ENCODE measurements around the gene IL13.
"Not testable (repeated sequence)": the region's sequence is repeated elsewhere in the genome, so short reads cannot be mapped to it uniquely, and the experiment has no call there.

The IL13 gene

DNA sequence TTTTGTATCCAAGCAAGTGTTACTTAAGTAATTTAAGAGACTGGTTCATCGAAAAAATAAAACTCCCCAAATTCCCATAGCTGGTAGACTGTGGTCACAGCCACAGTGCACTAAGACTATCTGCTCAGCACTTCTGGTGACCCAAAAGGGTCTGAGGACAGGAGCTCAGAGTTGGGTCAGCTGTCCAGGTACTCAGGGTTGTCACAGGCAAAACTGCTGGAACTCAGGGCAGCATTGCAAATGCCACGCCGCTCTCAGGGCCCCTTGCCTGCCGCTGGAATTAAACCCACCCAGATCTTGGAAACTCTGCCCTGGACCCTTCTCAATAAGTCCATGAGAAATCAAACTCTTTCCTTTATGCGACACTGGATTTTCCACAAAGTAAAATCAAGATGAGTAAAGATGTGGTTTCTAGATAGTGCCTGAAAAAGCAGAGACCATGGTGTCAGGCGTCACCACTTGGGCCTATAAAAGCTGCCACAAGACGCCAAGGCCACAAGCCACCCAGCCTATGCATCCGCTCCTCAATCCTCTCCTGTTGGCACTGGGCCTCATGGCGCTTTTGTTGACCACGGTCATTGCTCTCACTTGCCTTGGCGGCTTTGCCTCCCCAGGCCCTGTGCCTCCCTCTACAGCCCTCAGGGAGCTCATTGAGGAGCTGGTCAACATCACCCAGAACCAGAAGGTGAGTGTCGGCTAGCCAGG, at the start of gene IL13:
Gene IL13 (plus strand): TSS at position 498 of the 705 bp plus-strand sequence. CDS start 14 bp downstream, at position 512.
- DNase-seq (ENCODE audit: low read depth): no peak

DNA sequence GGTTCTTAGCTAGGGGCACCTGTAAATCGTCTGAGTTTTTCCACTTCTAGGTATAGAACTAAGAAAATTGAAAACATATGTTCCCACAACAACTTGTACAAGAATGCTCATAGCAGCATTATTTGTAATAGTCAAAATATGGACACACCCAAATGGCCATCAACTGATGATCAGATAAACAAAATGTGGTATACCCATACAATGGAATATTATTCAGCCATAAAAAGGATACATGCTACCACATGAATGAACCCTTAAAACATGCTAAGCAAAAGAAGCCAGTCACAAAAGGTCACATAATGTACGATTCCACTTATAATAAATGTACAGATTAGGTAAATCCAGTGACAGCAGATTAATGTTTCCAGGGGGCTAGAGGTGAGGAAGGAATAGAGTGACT, 46.0 kb upstream of the IL13 start:
- DNase-seq (ENCODE audit: low read depth): no peak

DNA sequence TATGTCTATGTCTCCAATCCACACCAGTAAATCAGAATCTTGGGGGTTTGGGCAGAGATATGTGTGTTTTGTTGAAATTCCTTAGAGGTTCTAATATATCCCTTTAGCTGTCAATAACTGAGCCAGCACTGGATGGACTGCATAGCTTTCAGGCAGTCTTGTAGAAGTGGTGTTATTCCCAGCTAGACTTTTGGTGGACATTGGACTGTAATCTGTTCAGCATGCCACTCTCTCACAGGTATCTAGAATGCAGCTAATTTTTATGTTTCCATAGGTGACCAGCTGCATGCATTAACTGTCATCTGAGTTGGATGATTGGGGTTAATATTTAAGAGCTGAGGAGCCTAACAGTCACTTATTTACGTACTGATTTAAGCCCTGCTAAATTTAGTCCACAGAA, 45.1 kb upstream of the IL13 start:
- no peak for DNase-seq (ENCODE audit: low read depth)

DNA sequence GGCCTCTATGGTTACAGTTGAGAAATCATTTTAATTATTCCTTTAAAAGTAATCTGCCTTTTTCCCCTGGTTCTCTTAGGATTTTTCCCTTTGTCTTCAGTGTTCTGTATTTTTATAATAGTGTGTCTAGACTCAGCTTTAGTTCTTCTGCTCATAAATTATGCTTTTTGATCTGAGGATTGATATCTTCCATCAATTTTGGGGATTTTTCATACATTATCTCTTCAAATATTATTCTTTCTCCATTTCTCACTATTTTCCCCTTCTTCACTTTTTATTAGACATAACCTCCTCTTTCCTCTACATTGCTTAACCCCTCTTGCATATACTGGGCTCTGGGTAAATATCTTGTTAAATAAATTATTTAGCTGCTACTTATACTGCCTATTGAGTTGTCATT, 36.3 kb upstream of the IL13 start:
- no peak for DNase-seq (ENCODE audit: low read depth)

DNA sequence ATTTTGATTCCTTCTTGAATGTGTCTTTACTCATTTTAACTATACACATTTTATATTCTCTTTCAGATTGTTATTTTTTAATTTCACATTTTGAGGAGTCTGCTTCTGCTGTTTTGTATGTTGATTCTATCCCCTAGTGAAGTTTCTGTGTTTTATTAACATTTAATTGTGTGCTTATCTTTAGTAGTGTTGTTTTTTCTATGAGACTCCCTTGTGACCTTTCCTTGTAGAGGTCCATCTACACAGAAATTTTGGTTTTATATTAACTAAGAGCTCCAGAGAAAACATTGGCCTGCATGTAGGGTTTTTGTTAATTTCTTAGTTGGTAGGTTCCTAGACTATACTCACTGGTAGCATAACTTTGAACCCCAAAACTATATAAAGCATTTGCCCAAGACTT, 35.4 kb upstream of the IL13 start:
- DNase-seq (ENCODE audit: low read depth): no peak

DNA sequence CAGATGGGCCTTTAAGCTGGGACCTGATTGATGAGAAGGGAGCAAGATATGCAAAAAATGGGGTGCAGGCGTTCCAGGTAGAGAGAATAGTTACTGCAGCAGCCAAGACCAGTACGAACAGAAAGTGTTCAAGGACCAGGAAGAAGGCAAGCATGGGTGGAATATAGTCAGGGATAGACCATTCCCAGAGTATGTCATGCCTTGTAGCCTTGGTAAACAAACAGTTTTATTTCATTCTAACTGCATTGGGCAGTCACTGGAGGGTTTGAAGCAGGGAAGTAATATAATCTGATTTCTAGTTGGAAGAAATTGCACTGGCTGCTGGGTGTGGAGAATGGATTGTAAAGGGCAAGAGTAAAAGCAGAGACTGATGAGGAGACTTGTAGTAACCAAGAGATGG, 30.5 kb upstream of the IL13 start:
- DNase-seq (ENCODE audit: low read depth): no peak

DNA sequence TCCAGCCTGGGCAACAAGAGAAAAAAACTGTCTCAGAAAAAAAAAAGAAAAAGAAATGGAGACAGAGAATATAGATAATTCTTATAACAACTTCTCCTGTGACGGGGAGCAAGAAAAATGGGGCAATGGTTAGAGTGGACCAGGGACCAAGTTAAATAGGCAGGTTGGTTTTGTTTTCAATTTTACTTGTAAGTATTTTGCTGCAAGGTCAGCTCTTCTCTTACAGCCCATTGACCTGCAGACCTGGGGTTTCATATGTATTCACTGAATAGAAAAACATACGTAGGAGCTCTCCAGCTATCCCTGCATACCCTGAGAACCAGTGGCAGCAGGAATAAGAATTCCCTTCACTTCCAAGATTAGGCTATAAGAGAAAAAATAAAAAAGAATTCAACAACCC, 29.2 kb upstream of the IL13 start:
- no peak for DNase-seq (ENCODE audit: low read depth)

DNA sequence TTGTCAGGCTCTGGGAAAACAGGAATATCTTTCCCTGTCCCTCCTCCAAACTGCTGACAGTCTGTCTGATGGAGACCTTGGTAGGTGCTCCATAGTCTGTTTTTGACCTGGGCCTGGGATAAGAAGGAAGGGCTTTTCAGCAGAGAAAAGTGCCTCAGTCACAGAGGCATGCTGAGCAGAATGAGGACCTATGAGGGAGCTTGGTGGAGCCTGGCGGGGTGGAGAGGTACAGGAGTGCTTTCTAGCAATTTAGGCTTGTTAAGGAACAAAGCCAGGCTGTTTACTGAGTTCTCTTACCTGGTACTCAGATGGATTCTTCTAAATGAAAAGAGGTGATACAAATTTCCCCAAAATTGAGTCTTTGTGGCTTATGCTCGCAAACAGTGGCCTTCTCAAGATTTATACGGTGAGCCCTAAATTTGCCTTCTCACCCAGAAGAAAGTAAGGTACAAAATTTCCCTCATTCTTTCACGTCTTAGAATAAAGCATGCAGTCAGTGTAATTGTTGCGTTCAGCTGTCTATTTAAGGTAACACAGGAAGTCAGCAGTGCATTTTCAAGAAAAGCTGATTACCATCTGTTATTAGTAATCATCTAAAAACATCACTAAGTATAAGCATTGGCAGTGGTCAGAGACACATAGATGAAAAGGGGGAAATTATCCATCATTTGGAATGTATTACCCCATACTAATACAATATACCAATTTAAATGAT, 28.6 kb upstream of the IL13 start:
- DNase-seq (ENCODE audit: low read depth): no peak

DNA sequence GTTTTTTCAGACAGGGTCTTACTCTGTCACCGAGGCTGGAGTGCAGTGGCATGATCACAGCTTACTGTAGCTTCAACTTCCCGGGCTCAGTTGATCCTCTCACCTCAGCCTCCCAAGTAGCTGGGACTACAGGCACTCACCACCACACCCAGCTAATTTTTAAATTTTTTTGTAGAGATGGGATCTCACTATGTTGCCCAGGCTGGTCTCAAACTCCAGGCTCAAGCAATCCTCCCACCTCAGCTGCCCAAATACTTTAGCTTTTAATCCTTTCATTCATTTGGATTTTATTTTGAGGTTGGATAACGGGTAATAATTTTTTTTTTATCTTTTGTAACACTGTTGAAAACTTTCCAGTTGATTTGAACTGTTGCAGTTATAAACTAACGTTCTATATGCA, 24.4 kb upstream of the IL13 start:
- not testable (repeated sequence) for DNase-seq (ENCODE audit: low read depth)

DNA sequence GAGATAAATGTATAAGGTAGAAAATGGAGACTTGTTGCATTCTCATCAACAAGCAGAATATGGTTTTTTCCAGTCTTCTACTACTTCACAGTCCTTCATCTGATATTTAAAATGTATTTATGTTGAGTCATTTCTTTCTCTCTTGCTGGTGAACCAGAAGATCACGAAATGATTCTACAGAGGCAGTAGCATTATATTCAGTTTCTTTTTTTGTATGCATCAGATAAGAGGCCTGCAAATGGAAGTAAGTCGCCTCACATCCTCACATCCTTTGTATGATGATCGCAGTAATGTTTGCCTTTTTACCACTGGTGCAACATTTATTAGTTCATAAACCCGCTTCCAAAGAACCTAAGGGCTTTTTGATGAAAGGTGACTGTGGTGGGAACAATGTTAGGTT, 22.1 kb upstream of the IL13 start:
- DNase-seq (ENCODE audit: low read depth): no peak

DNA sequence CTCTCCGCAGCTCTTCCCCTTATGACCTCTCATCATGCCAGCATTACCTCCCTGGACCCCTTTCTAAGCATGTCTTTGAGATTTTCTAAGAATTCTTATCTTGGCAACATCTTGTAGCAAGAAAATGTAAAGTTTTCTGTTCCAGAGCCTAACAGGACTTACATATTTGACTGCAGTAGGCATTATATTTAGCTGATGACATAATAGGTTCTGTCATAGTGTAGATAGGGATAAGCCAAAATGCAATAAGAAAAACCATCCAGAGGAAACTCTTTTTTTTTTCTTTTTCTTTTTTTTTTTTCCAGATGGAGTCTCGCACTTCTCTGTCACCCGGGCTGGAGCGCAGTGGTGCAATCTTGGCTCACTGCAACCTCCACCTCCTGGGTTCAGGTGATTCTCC, 20.7 kb upstream of the IL13 start:
- DNase-seq (ENCODE audit: low read depth): no peak

DNA sequence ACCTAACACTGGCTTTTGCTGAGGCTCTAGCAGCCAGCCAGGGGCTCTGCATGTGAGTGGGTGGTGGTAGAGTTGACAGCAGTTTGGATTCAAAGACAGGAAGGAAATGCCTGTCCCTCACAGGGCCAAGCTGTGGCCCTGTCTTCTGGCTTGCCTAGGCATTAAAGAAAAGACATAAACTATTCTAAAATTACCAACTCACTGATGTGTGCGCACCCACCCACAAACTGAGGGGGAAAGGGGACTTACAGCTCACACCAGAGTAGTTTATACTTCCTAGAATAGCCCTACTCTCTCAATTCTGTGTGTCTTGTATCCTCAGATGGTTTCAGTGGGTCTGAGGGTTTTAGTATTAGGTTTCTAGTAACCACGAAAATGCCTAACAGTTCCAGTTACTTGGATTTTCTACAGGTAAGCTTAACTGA, 18.3 kb upstream of the IL13 start:
- no peak for DNase-seq (ENCODE audit: low read depth)

DNA sequence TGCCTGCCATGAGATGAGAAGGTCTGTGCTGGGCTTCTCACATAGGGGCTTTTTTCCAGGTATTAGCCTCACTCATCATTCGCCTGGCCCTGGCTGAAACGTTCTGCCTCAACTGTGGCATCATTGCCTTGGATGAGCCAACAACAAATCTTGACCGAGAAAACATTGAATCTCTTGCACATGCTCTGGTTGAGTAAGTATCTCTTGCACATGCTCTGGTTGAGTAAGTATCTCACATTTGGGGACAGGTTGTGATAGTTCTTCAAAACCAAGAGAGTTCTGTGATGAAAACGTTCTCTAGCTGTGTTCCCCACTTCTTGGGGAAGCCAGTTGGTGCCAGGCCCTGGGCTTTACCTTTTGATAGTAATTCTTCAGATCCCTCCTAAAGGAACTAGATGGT, 17.4 kb upstream of the IL13 start:
- DNase-seq (ENCODE audit: low read depth): no peak

DNA sequence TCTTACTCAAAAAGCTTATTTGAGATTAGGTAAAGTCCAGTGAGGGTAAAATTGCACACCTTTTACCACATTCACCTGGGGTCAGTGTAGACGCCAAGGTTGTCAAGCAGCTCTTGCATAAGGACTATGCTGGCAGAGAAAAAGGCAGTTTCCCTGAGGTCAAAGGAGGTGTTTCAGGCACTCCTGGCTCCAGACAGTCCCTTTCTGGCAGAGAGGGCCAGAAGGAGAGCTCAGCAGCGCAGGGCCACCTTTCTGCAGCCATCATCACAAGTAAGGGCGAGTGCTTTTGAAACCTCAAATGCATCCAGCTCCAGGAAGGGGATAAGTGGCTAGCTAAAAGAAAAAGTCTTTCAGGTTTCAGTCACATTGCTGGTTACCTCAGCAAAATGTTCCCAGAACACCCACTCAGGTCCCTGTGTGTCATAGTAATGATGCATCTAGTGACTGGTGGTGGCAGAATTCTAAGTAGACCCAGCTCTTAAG, 16.7 kb upstream of the IL13 start:
- DNase-seq (ENCODE audit: low read depth): no peak

DNA sequence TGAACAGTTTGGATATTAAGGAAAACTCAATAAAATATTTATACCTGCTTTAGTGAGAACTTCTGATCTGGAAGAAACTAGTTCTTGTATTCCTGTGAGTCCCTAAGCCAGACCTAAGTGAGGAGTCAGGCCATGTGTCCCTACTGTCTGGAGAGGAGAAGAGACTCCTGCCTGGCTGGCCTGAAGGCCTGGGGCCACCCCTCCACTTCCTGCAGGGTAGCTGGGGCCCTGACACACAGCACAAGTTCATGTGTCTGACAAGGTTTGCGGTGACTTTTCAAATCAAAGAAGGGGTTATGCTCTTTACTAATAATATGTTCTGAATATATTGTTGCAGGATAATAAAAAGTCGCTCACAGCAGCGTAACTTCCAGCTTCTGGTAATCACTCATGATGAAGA, 16.1 kb upstream of the IL13 start:
- DNase-seq (ENCODE audit: low read depth): no peak

DNA sequence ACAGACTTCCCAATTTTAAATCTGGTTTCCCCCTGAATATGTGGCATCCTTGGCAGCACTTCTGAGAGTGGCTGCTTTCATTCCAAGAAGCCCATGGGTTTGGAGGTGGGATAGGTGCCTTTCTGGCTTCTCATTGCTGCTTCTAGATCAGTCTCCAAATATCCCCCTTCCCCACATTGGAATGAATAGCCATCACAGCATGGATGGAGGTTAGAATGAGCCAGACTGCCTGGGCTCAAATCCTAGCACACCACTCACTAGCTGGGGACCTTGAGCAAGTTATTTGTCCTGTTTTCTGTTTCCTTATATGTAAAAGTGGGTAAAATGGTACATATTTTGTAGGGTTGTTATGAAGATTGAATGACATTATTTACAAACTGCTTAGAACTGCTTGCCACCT, 13.8 kb upstream of the IL13 start:
- no peak for DNase-seq (ENCODE audit: low read depth)

DNA sequence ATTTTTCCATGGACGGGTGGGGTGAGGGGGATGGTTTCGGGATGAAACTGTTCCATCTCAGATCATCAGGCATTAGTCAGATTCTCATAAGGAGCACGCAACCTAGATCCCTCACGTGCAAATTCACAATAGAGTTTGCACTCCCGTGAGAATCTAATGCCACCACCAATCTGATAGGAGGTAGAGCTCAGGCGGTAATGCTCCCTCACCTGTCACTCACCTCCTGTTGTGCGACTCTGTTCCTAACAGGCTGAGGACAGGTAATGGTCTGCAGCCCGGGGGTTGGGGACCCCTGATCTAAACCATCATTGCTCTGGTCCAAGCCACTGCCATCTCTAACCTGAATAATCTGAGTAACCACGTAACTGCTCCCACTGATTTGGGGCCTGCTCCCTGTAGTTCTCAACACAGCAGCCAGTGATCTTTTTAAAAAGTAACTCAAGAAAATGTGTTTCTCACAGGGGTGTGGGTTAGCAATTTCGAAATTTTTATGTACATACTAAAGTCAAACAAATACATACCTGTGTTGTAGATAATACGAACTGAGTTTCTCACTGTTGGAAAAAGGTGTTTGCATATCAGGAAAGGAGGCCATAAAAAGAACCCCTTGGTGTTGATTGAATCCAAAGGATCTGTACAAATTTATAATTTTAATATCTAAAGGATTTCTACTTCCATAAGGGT, 11.2 kb upstream of the IL13 start:
- DNase-seq (ENCODE audit: low read depth): no peak

DNA sequence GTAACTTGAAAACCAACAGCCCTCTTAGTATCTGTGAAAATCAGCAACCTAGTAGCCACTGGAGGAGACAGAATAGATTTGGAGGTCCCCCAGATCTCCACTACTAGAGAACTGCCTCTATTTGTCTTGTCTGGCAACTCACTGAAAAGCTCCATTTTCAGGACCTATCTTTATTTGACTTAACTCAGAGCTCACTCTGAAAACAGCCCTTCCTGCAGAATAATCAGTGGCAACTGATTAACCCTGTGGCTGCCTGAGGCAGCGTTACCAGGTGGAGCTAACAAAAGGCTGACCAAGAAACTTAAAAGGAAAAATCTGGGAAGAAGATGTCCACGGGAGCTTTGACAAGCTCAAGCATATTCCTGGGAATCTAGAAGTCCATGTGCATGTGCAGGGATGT, 10.5 kb upstream of the IL13 start:
- no peak for DNase-seq (ENCODE audit: low read depth)

DNA sequence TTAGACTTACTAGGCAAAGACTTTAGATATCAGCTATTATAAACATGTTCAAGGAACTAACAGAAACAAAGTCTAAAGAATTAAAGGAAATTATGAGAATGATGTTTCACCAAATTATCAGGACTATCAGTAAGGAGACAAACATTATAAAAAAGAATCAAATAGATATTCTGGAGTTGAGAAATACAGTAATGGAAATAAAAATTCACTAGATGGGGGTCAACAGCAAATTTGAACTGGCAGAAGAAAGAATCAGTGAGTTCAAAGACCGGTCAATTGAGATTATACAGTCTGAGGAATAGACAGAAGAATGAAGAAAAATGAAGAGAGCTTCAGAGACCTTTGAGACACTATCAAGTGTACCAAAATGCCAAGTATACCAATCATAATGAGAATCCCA, 9.6 kb upstream of the IL13 start:
- DNase-seq (ENCODE audit: low read depth): no peak

DNA sequence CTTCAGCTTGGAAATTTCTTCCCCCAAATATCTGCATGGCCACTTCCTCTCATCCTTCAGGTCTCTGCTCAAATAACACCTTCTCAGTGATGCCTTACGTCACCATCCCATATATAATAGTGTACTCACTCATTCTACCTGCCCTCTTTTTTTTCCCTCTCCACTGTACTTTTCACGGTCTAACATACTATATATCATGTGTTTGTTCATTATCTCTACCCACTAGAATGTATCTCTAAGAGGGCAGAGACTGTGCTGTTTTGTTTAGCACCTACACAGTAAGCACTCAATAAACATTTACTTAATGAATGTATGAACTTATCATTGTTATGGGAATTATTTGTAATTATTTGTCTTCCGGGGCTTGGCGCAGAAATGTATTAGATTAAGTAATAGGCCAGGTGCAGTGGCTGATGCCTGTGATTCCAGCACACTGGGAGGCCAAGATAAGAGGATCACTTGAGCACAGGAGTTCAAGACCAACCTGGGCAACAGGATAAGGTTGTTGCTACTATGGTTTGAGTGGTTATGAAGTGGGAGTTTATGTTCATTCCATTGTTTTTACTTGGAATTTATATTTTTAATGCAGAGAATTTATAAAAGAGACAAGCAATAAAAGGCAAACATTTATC, 6.0 kb upstream of the IL13 start:
- no peak for DNase-seq (ENCODE audit: low read depth)

DNA sequence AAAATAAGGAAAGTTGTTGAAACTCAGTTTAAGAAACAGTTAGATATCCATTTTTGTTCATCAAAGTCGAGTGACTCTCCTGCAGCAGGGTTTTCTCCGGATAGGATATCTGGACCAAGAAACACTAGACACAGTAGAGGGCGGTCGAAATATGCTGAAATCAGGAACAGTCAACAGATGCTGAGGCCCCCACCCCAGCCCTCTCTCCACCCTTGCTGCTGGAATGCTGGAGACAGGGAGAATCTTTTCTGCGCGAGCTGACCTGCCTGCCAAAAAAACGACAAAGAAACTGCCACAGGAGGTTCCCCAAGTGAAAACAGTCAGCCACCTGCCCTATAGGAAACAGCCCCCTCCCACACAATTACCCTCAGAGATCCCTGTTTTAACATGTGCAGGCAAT, 4.3 kb upstream of the IL13 start:
- no peak for DNase-seq (ENCODE audit: low read depth)

Data from activated T-cell treated with anti-CD3 and anti-CD28 coated beads for 24 hours (primary cell).